PC-9 (cell line): ENCODE data around the gene TRDN.

ENCODE experiments used
- CTCF ChIP-seq: fragments of 200-600 bp; sonication (generic); conservative IDR thresholded peaks from 2 replicates; pipeline ENCODE4 v1.6.1; 2017; ENCODE audit warnings: mixed run types, antibody characterized with exemption, mild to moderate bottlenecking, moderate library complexity
- EZH2 ChIP-seq: fragments of 200-600 bp; sonication (generic); IDR thresholded peaks from 2 replicates; pipeline ENCODE4 v1.8.0; 2017; ENCODE audit warnings: antibody characterized with exemption, low read depth

- TF ChIP-seq CTCF = no peak
- no peak for TF ChIP-seq EZH2
Measured at GRCh38 chr6:123529843-123530242, 106.9 kb downstream of the TRDN start.
